ENCODE data around the gene RAB11A. TPM values are rescaled to one million over a fixed set of nuclear protein-coding genes. Genes with fewer than 3 reads are reported as not detected.

Gene RAB11A
- total and polyA plus RNA-seq, 9 of the 15 experiments (the other 6 are each of a cell fraction or from before 2014, with no cell fraction given) = 129 to 369 (median 245) TPM

DNA sequence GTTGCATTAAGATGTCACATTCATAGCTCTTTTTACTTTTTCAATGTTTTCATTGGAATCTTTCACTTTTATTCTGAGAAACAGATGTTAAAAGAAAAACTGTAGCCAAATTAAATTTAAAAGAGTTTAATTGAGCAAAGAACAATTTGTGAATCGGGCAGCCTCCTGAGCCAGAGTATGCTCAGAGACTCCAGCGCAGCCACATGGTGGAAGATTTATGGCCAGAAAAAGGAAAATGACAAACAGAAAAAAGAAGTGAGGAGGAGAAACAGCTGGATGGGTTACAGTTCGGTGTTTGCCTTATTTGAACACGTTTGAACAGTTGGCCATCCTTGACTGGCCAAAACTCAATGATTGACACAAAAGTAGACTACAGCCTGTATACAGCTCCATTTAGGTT is 33.8 kb upstream of the RAB11A start:
- CTCF ChIA-PET (ENCODE audit: low intra/inter-chr PET ratio) = no interaction called here
- TF ChIP-seq RBM34 (IDR thresholded peaks at IDR 0.05; ENCODE audit: borderline replicate concordance, insufficient read depth, low read length) = no peak
- TF ChIP-seq, protein P1, sequence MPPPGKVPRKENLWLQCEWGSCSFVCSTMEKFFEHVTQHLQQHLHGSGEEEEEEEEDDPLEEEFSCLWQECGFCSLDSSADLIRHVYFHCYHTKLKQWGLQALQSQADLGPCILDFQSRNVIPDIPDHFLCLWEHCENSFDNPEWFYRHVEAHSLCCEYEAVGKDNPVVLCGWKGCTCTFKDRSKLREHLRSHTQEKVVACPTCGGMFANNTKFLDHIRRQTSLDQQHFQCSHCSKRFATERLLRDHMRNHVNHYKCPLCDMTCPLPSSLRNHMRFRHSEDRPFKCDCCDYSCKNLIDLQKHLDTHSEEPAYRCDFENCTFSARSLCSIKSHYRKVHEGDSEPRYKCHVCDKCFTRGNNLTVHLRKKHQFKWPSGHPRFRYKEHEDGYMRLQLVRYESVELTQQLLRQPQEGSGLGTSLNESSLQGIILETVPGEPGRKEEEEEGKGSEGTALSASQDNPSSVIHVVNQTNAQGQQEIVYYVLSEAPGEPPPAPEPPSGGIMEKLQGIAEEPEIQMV (tag; conservative IDR thresholded peaks at IDR 0.05; ENCODE audit: low read depth) = no peak
- TF ChIP-seq PYGO2 (tag; IDR thresholded peaks at IDR 0.05) = no peak
- TF ChIP-seq, protein P2, sequence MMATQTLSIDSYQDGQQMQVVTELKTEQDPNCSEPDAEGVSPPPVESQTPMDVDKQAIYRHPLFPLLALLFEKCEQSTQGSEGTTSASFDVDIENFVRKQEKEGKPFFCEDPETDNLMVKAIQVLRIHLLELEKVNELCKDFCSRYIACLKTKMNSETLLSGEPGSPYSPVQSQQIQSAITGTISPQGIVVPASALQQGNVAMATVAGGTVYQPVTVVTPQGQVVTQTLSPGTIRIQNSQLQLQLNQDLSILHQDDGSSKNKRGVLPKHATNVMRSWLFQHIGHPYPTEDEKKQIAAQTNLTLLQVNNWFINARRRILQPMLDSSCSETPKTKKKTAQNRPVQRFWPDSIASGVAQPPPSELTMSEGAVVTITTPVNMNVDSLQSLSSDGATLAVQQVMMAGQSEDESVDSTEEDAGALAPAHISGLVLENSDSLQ (IDR thresholded peaks at IDR 0.05) = peak; percentile 89
- TF ChIP-seq, protein P3, sequence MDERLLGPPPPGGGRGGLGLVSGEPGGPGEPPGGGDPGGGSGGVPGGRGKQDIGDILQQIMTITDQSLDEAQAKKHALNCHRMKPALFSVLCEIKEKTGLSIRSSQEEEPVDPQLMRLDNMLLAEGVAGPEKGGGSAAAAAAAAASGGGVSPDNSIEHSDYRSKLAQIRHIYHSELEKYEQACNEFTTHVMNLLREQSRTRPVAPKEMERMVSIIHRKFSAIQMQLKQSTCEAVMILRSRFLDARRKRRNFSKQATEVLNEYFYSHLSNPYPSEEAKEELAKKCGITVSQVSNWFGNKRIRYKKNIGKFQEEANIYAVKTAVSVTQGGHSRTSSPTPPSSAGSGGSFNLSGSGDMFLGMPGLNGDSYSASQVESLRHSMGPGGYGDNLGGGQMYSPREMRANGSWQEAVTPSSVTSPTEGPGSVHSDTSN (CRISPR knock-in tag; IDR thresholded peaks at IDR 0.05; ENCODE audit: low read depth) = no peak
- TF ChIP-seq, protein P3 (tag; conservative IDR thresholded peaks at IDR 0.05; ENCODE audit: low read depth) = peak; percentile 89
- 0 out of 2 replicates have a peak, but pooled peaks have one; percentile 18 for TF ChIP-seq ADNP (tag; IDR thresholded peaks at IDR 0.05)
- peak; percentile 56 to 59 for TF ChIP-seq NRF1 (conservative IDR thresholded peaks at IDR 0.05 in 1 of 2, IDR thresholded peaks at IDR 0.05 in 1 of 2)
- TF ChIP-seq SMC3 (conservative IDR thresholded peaks at IDR 0.05; ENCODE audit: insufficient read depth, low read depth, low read length) = no peak
- TF ChIP-seq SMAD2 (IDR thresholded peaks at IDR 0.05; ENCODE audit: low read depth, low read length) = no peak
- TF ChIP-seq MYC (IDR thresholded peaks at IDR 0.05; ENCODE audit: low read depth, low read length) = 0 out of 2 replicates have a peak, but pooled peaks have one; percentile 33
- TF ChIP-seq MYC (CRISPR knock-in tag; IDR thresholded peaks at IDR 0.05; ENCODE audit: borderline replicate concordance, low read depth) = no peak
- peak; percentile 28 for TF ChIP-seq DACH1 (IDR thresholded peaks at IDR 0.05; ENCODE audit: partially characterized antibody)
- TF ChIP-seq FOSL1 (tag; conservative IDR thresholded peaks at IDR 0.05) = 0 out of 2 replicates have a peak, but pooled peaks have one; percentile 3
- TF ChIP-seq, protein P4, sequence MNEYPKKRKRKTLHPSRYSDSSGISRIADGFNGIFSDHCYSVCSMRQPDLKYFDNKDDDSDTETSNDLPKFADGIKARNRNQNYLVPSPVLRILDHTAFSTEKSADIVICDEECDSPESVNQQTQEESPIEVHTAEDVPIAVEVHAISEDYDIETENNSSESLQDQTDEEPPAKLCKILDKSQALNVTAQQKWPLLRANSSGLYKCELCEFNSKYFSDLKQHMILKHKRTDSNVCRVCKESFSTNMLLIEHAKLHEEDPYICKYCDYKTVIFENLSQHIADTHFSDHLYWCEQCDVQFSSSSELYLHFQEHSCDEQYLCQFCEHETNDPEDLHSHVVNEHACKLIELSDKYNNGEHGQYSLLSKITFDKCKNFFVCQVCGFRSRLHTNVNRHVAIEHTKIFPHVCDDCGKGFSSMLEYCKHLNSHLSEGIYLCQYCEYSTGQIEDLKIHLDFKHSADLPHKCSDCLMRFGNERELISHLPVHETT (CRISPR knock-in tag; conservative IDR thresholded peaks at IDR 0.05 in 1 of 2, IDR thresholded peaks at IDR 0.05 in 1 of 2) = peak in 1 of 2 experiments; percentile 54; a peak in 1 of 4 replicates

More for the DNA sequence above, 33.8 kb upstream of the RAB11A start:
- intact Hi-C loops (cut with micrococcal nuclease) = loop anchor here (5.0 kb wide), 1 partner anchor 198 kb away; no protein-coding TSS in a partner anchor
- no peak for FAIRE-seq
- peak overlapping the region; percentile 92 for H2AFZ ChIP-seq (ENCODE audit: low read depth, low read length)
- H3K9me1 ChIP-seq (ENCODE audit: control insufficient read depth, insufficient read depth, low read length) = no peaks in the 10 kb centered on the region
- no peaks in the 10 kb centered on the region for H3K9me3 ChIP-seq (replicated peaks; ENCODE audit: control insufficient read depth, insufficient read depth, low read depth, low read length)
- no peak overlapping the region for H3K4me3 ChIP-seq
- WGBS (ENCODE audit: insufficient coverage, low coverage, missing lambda C conversion rate) = 13% methylated on average over 4 of the region's 4 CpGs
- H3K79me2 ChIP-seq (ENCODE audit: control insufficient read depth, insufficient read depth, low read length) = no peaks in the 10 kb centered on the region
- H3K36me3 ChIP-seq (ENCODE audit: control insufficient read depth, insufficient read depth, low read length) = no peaks in the 10 kb centered on the region
- H3K27me3 ChIP-seq (ENCODE audit: control insufficient read depth in 2 of 2, insufficient read depth in 2 of 2, low read length in 2 of 2) = no peaks in the 10 kb centered on the region
- peak in 1 of 4 experiments; percentile 42 for DNase-seq (ENCODE audit: extremely low read depth in 1 of 4, low spot score in 3 of 4)
- H3K27ac ChIP-seq (ENCODE audit: extremely low read depth, low read depth, low read length) = peak overlapping the region; percentile 49; the same call in 2 of the 3 replicates
- in situ Hi-C loops (cut with MboI) = no loop called here
- no peaks in the 10 kb centered on the region for H4K20me1 ChIP-seq (replicated peaks; ENCODE audit: control insufficient read depth, insufficient read depth, low read length)
- no TSS peak for BruUV-seq (replicated peaks)
- peak overlapping the region in 1 of 2 experiments; percentile 33; a peak in 1 of 4 replicates for H3K9ac ChIP-seq (ENCODE audit: insufficient read depth in 1 of 2, low read depth in 2 of 2, low read length in 2 of 2)
- POLR2A ChIA-PET = interaction anchor here (0.6 to 2.1 kb wide), 4 partner anchors 10 to 194 kb away, joined by 3 to 6 read pairs (median 4); no protein-coding TSS in a partner anchor
- peak overlapping the region; percentile 44; the same call in 1 of the 2 replicates for H3K4me2 ChIP-seq (ENCODE audit: insufficient read depth, low read length)
- peaks cover 22 to 57% of the 10 kb centered on the region in 2 experiments for H3K4me1 ChIP-seq (replicated peaks in 1 of 2; ENCODE audit: control insufficient read depth in 2 of 2, insufficient read depth in 2 of 2, low read length in 2 of 2)
- no peak for ATAC-seq

Data from K562 (cell line).